Gastrocnemius medialis (tissue), 4 donors: ENCODE data around the gene VPS41. TPM values are rescaled to one million over a fixed set of nuclear protein-coding genes. Genes with fewer than 3 reads are reported as not detected.

Experiments used
- ATAC-seq, 2 donors: fragments of 150-250 bp; one replicate each; pipeline ENCODE4 v1.9.1; 2016
- DNase-seq, 2 donors: peaks; one replicate each; pipeline ENCODE4 v3.0.0-alpha.2; 2019
- H3K27ac ChIP-seq, 4 donors: fragments of 200-600 bp; sonication (generic); 1 replicate in 1 of 4; 2 replicates in 3 of 4; pipeline ENCODE4 v1.5.1; 2016 to 2018; ENCODE audit warnings: mild to moderate bottlenecking in 2 of 4, moderate library complexity in 1 of 4
- H3K27me3 ChIP-seq, 3 donors: fragments of 200-600 bp; sonication (generic) in 2 of 3; 1 replicate in 1 of 3; 2 replicates in 2 of 3; pipeline versions ENCODE4 v1.5.1 to v1.6.0; 2016 to 2019; ENCODE audit warnings: mild to moderate bottlenecking in 1 of 3, moderate library complexity in 1 of 3
- H3K36me3 ChIP-seq, 2 donors: fragments of 200-600 bp; sonication (generic) in 1 of 2; one replicate each; pipeline ENCODE4 v1.5.1; 2017 to 2018
- H3K4me1 ChIP-seq, 2 donors: fragments of 200-600 bp; sonication (generic) in 1 of 2; one replicate each; pipeline ENCODE4 v1.5.1; 2016 to 2017; ENCODE audit warnings: mild to moderate bottlenecking in 2 of 2
- H3K4me3 ChIP-seq, 4 donors: fragments of 200-600 bp; sonication (generic) in 3 of 4; 1 replicate in 1 of 4; 2 replicates in 3 of 4; pipeline ENCODE4 v1.5.1; 2016 to 2019; ENCODE audit warnings: mild to moderate bottlenecking in 2 of 4
- H3K9me3 ChIP-seq, 3 donors: fragments of 200-600 bp; sonication (generic) in 2 of 3; 1 replicate in 1 of 3; 2 replicates in 2 of 3; pipeline ENCODE4 v1.5.1; 2016 to 2019
- POLR2A ChIP-seq, 2 donors: fragments of 450-650 bp; IDR thresholded peaks; one replicate each; pipeline ENCODE4 v1.6.1; 2017; ENCODE audit warnings: antibody characterized with exemption in 2 of 2, mild to moderate bottlenecking in 2 of 2, moderate library complexity in 2 of 2
- in situ Hi-C, 4 donors: fragments of 200-750 bp; cut with MboI; loops; one replicate each; pipeline versions ENCODE4 v1.15.0 to v1.8.0; 2017; ENCODE audit warnings: low sequenced_read_pairs in 4 of 4
- intact Hi-C: fragments of 100-400 bp; cut with DNase I; formaldehyde crosslinking; loops from one replicate; pipeline ENCODE4 v1.15.1; 2023; ENCODE audit warnings: low total_unique reads
- total RNA-seq, 4 donors: library from RNA; depleted of rRNA; stranded (reverse); fragments of >200 nt; gene quantifications; one replicate each; pipeline versions ENCODE4 v1.1.0 to v1.2.3, GENCODE V29; 2016
- TF ChIP-seq, protein P1 (sequence below), 5 experiments: fragments of 450-650 bp in 3 of 5; fragments of 200-600 bp in 2 of 5; sonication (generic) in 2 of 5; IDR thresholded peaks in 4 of 5; conservative IDR thresholded peaks in 1 of 5; 1 replicate in 4 of 5; 2 replicates in 1 of 5; pipeline ENCODE4 v1.5.1; 2016 to 2019; ENCODE audit warnings: antibody characterized with exemption in 5 of 5, mild to moderate bottlenecking in 3 of 5, moderate library complexity in 3 of 5

VPS41 gene
- total RNA-seq, 4 donors from 2014 or later: 6.3 to 15.3 (median 11.6) TPM

- DNase-seq (no peak), ATAC-seq (no peak)
- H3K27ac ChIP-seq: no peak overlapping the region
- no peaks in the 10 kb centered on the region for H3K27me3 ChIP-seq
- TF ChIP-seq, protein P1, sequence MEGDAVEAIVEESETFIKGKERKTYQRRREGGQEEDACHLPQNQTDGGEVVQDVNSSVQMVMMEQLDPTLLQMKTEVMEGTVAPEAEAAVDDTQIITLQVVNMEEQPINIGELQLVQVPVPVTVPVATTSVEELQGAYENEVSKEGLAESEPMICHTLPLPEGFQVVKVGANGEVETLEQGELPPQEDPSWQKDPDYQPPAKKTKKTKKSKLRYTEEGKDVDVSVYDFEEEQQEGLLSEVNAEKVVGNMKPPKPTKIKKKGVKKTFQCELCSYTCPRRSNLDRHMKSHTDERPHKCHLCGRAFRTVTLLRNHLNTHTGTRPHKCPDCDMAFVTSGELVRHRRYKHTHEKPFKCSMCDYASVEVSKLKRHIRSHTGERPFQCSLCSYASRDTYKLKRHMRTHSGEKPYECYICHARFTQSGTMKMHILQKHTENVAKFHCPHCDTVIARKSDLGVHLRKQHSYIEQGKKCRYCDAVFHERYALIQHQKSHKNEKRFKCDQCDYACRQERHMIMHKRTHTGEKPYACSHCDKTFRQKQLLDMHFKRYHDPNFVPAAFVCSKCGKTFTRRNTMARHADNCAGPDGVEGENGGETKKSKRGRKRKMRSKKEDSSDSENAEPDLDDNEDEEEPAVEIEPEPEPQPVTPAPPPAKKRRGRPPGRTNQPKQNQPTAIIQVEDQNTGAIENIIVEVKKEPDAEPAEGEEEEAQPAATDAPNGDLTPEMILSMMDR (IDR thresholded peaks at IDR 0.05 in 4 of 5, conservative IDR thresholded peaks at IDR 0.05 in 1 of 5): no peak
- no peak for TF ChIP-seq POLR2A (IDR thresholded peaks at IDR 0.05)
- intact Hi-C loops (no loop called here), in situ Hi-C loops (loop anchor here in 3 of 4 donors (10.0 to 25.0 kb wide), 2 partner anchors 524 to 527 kb away; no protein-coding TSS in a partner anchor)
- H3K9me3 ChIP-seq: no peaks in the 10 kb centered on the region
- H3K4me3 ChIP-seq: no peak overlapping the region
- H3K4me1 ChIP-seq: no peaks in the 10 kb centered on the region
- no peaks in the 10 kb centered on the region for H3K36me3 ChIP-seq
These were observed 29.1 kb upstream of the VPS41 start for GRCh38 chr7:38938001-38938485.

- in situ Hi-C loops: loop anchor here in 3 of 4 donors (10.0 to 25.0 kb wide), 2 partner anchors 526 to 528 kb away; no protein-coding TSS in a partner anchor
- TF ChIP-seq POLR2A (IDR thresholded peaks at IDR 0.05): no peak
- TF ChIP-seq, protein P1 (IDR thresholded peaks at IDR 0.05 in 4 of 5, conservative IDR thresholded peaks at IDR 0.05 in 1 of 5): no peak
- intact Hi-C loops: no loop called here
These were observed 27.6 kb upstream of the VPS41 start for GRCh38 chr7:38936641-38937040.

GRCh38 chr7:38934536-38934935, 25.5 kb upstream of the VPS41 start:
- intact Hi-C loops (no loop called here), in situ Hi-C loops (loop anchor here in 3 of 4 donors (10.0 to 25.0 kb wide), 2 partner anchors 528 to 530 kb away; no protein-coding TSS in a partner anchor)
- no peak for DNase-seq

More at GRCh38 chr7:38936641-38937040, 27.6 kb upstream of the VPS41 start:
- no peak overlapping the region for H3K27ac ChIP-seq
- H3K4me1 ChIP-seq: no peaks in the 10 kb centered on the region
- H3K9me3 ChIP-seq: no peaks in the 10 kb centered on the region
- ATAC-seq (no peak), DNase-seq (no peak)
- H3K4me3 ChIP-seq: no peak overlapping the region
- H3K27me3 ChIP-seq: no peaks in the 10 kb centered on the region
- H3K36me3 ChIP-seq: no peaks in the 10 kb centered on the region

DNA sequence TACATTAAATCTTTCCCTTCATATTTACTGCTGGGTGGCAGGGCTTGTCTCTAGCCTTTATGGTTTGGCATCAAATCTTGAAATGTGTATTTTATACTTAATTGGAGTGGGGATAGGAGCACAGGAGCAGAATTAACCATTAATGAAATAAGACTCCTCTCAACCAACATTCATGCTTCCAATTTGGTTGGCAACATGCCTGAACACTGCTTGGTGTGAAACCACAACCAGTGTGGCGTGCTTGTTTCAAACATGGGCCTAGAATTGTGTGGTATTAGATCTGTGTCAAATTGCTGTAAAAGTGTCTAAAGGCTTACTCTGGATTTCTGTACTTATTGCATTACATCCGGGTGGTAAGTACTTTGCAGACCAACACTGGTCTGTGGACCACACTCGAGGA, 25.1 kb upstream of the VPS41 start:
- H3K36me3 ChIP-seq: no peaks in the 10 kb centered on the region
- ATAC-seq (no peak), DNase-seq (no peak)
- intact Hi-C loops: no loop called here
- H3K27me3 ChIP-seq: no peaks in the 10 kb centered on the region
- in situ Hi-C loops: loop anchor here in 3 of 4 donors (10.0 to 25.0 kb wide), 2 partner anchors 528 to 531 kb away; no protein-coding TSS in a partner anchor
- no peak overlapping the region for H3K27ac ChIP-seq
- H3K9me3 ChIP-seq: no peaks in the 10 kb centered on the region
- H3K4me1 ChIP-seq: no peaks in the 10 kb centered on the region
- no peak overlapping the region for H3K4me3 ChIP-seq
- TF ChIP-seq, protein P1 (IDR thresholded peaks at IDR 0.05 in 4 of 5, conservative IDR thresholded peaks at IDR 0.05 in 1 of 5): no peak
- no peak for TF ChIP-seq POLR2A (IDR thresholded peaks at IDR 0.05)

More at GRCh38 chr7:38934536-38934935, 25.5 kb upstream of the VPS41 start:
- TF ChIP-seq, protein P1 (IDR thresholded peaks at IDR 0.05 in 4 of 5, conservative IDR thresholded peaks at IDR 0.05 in 1 of 5): no peak
- no peak for TF ChIP-seq POLR2A (IDR thresholded peaks at IDR 0.05)
- Histone ChIP-seq H3K27me3 (no peaks in the 10 kb centered on the region), H3K9me3 (no peaks in the 10 kb centered on the region), H3K36me3 (no peaks in the 10 kb centered on the region), H3K4me1 (no peaks in the 10 kb centered on the region), H3K27ac (no peak overlapping the region), H3K4me3 (no peak overlapping the region)
- ATAC-seq: no peak
